ENCODE data around the gene DUSP22. TPM values are rescaled to one million over a fixed set of nuclear protein-coding genes. Genes with fewer than 3 reads are reported as not detected.

Gene DUSP22
- total and polyA plus RNA-seq, 9 of the 15 experiments (the other 6 are each of a cell fraction or from before 2014, with no cell fraction given) = 9.3 to 19.4 (median 11.8) TPM

DNA sequence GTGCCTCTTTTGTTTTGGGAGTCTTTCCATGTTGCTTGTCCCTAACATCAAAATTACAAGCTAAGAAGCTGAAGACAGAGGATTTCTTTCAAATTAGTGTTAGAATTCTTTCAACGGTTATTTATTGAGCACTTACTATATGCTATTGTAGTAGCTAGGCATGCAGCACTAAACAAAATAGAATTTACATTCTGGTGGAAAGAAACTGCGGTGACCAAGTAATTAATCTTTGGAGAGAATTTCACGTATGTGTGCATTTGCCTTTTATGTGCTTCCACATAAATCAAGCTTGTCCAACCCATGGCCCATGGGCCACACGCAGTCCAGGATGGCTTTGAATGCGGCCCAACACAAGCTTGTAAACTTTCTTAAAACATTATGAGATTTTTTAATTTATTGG lies 33.0 kb upstream of the DUSP22 start:
- no peaks in the 10 kb centered on the region for H3K9me1 ChIP-seq (ENCODE audit: control insufficient read depth, insufficient read depth, low read length)
- ChIA-PET CTCF (ENCODE audit: low intra/inter-chr PET ratio) (no interaction called here), POLR2A (no interaction called here)
- no peaks in the 10 kb centered on the region for H3K9me3 ChIP-seq (replicated peaks; ENCODE audit: control insufficient read depth, insufficient read depth, low read depth, low read length)
- no peaks in the 10 kb centered on the region for H4K20me1 ChIP-seq (replicated peaks; ENCODE audit: control insufficient read depth, insufficient read depth, low read length)
- BruUV-seq (replicated peaks) = no TSS peak
- peaks cover 12 to 27% of the 10 kb centered on the region in 2 experiments; a peak in 4 of 5 replicates for H3K27me3 ChIP-seq (ENCODE audit: control insufficient read depth in 2 of 2, insufficient read depth in 2 of 2, low read length in 2 of 2)
- H3K27ac ChIP-seq (ENCODE audit: extremely low read depth, low read depth, low read length) = no peak overlapping the region
- in situ Hi-C loops (cut with MboI) = no loop called here
- no peak overlapping the region for H3K9ac ChIP-seq (ENCODE audit: insufficient read depth in 1 of 2, low read depth in 2 of 2, low read length in 2 of 2)
- DNase-seq (ENCODE audit: extremely low read depth in 1 of 4, low spot score in 3 of 4) (no peak), FAIRE-seq (no peak), ATAC-seq (no peak)
- H2AFZ ChIP-seq (ENCODE audit: low read depth, low read length) = no peak overlapping the region
- no peaks in the 10 kb centered on the region for H3K36me3 ChIP-seq (ENCODE audit: control insufficient read depth, insufficient read depth, low read length)
- H3K4me1 ChIP-seq (replicated peaks in 1 of 2; ENCODE audit: control insufficient read depth in 2 of 2, insufficient read depth in 2 of 2, low read length in 2 of 2) = no peaks in the 10 kb centered on the region
- 0% methylated on average over 5 of the region's 5 CpGs for WGBS (ENCODE audit: insufficient coverage, low coverage, missing lambda C conversion rate)
- H3K4me3 ChIP-seq = no peak overlapping the region
- H3K79me2 ChIP-seq (ENCODE audit: control insufficient read depth, insufficient read depth, low read length) = no peaks in the 10 kb centered on the region
- intact Hi-C loops (cut with micrococcal nuclease) = no loop called here
- H3K4me2 ChIP-seq (ENCODE audit: insufficient read depth, low read length) = no peak overlapping the region
- no peak for TF ChIP-seq KAT8 (IDR thresholded peaks at IDR 0.05; ENCODE audit: low read depth)
- TF ChIP-seq ELF4 (CRISPR knock-in tag; IDR thresholded peaks at IDR 0.05) = no peak
- TF ChIP-seq LEF1 (IDR thresholded peaks at IDR 0.05) = no peak
- TF ChIP-seq SIRT6 (IDR thresholded peaks at IDR 0.05; ENCODE audit: low read depth, low read length) = no peak
- TF ChIP-seq, protein P1, sequence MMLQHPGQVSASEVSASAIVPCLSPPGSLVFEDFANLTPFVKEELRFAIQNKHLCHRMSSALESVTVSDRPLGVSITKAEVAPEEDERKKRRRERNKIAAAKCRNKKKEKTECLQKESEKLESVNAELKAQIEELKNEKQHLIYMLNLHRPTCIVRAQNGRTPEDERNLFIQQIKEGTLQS (IDR thresholded peaks at IDR 0.05) = no peak
- TF ChIP-seq, protein P1 (CRISPR knock-in tag; conservative IDR thresholded peaks at IDR 0.05) = no peak
- no peak for TF ChIP-seq CEBPB (tag; IDR thresholded peaks at IDR 0.05)
- TF ChIP-seq CCNT2 (IDR thresholded peaks at IDR 0.05; ENCODE audit: borderline replicate concordance, extremely low read depth, insufficient read length, low read depth, low read length) = no peak
- TF ChIP-seq TAF15 (IDR thresholded peaks at IDR 0.05; ENCODE audit: low read depth, low read length) = no peak
- TF ChIP-seq, protein P2, sequence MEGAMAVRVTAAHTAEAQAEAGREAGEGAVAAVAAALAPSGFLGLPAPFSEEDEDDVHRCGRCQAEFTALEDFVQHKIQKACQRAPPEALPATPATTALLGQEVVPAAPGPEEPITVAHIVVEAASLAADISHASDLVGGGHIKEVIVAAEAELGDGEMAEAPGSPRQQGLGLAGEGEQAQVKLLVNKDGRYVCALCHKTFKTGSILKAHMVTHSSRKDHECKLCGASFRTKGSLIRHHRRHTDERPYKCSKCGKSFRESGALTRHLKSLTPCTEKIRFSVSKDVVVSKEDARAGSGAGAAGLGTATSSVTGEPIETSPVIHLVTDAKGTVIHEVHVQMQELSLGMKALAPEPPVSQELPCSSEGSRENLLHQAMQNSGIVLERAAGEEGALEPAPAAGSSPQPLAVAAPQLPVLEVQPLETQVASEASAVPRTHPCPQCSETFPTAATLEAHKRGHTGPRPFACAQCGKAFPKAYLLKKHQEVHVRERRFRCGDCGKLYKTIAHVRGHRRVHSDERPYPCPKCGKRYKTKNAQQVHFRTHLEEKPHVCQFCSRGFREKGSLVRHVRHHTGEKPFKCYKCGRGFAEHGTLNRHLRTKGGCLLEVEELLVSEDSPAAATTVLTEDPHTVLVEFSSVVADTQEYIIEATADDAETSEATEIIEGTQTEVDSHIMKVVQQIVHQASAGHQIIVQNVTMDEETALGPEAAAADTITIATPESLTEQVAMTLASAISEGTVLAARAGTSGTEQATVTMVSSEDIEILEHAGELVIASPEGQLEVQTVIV (CRISPR knock-in tag; IDR thresholded peaks at IDR 0.05; ENCODE audit: borderline replicate concordance) = no peak
- TF ChIP-seq, protein P3, sequence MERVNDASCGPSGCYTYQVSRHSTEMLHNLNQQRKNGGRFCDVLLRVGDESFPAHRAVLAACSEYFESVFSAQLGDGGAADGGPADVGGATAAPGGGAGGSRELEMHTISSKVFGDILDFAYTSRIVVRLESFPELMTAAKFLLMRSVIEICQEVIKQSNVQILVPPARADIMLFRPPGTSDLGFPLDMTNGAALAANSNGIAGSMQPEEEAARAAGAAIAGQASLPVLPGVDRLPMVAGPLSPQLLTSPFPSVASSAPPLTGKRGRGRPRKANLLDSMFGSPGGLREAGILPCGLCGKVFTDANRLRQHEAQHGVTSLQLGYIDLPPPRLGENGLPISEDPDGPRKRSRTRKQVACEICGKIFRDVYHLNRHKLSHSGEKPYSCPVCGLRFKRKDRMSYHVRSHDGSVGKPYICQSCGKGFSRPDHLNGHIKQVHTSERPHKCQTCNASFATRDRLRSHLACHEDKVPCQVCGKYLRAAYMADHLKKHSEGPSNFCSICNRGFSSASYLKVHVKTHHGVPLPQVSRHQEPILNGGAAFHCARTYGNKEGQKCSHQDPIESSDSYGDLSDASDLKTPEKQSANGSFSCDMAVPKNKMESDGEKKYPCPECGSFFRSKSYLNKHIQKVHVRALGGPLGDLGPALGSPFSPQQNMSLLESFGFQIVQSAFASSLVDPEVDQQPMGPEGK (CRISPR knock-in tag; IDR thresholded peaks at IDR 0.05; ENCODE audit: borderline replicate concordance) = no peak
- TF ChIP-seq, protein P4, sequence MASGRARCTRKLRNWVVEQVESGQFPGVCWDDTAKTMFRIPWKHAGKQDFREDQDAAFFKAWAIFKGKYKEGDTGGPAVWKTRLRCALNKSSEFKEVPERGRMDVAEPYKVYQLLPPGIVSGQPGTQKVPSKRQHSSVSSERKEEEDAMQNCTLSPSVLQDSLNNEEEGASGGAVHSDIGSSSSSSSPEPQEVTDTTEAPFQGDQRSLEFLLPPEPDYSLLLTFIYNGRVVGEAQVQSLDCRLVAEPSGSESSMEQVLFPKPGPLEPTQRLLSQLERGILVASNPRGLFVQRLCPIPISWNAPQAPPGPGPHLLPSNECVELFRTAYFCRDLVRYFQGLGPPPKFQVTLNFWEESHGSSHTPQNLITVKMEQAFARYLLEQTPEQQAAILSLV (tag; IDR thresholded peaks at IDR 0.05) = no peak
- TF ChIP-seq ZNF41 (CRISPR knock-in tag; conservative IDR thresholded peaks at IDR 0.05) = no peak
